Gastrocnemius medialis (tissue), 4 donors: Measurements from ENCODE around the gene CHST1. TPM values are rescaled to one million over a fixed set of nuclear protein-coding genes. Genes with fewer than 3 reads are reported as not detected.

ENCODE experiments used
- ATAC-seq, 2 donors: fragments of 150-250 bp; one replicate each; pipeline ENCODE4 v1.9.1; 2016
- DNase-seq, 2 donors: peaks; one replicate each; pipeline ENCODE4 v3.0.0-alpha.2; 2019
- H3K27ac ChIP-seq, 4 donors: fragments of 200-600 bp; sonication (generic); 1 replicate in 1 of 4; 2 replicates in 3 of 4; pipeline ENCODE4 v1.5.1; 2016 to 2018; ENCODE audit warnings: mild to moderate bottlenecking in 2 of 4, moderate library complexity in 1 of 4
- H3K27me3 ChIP-seq, 3 donors: fragments of 200-600 bp; sonication (generic) in 2 of 3; 1 replicate in 1 of 3; 2 replicates in 2 of 3; pipeline versions ENCODE4 v1.5.1 to v1.6.0; 2016 to 2019; ENCODE audit warnings: mild to moderate bottlenecking in 1 of 3, moderate library complexity in 1 of 3
- H3K36me3 ChIP-seq, 2 donors: fragments of 200-600 bp; sonication (generic) in 1 of 2; one replicate each; pipeline ENCODE4 v1.5.1; 2017 to 2018
- H3K4me1 ChIP-seq, 2 donors: fragments of 200-600 bp; sonication (generic) in 1 of 2; one replicate each; pipeline ENCODE4 v1.5.1; 2016 to 2017; ENCODE audit warnings: mild to moderate bottlenecking in 2 of 2
- H3K4me3 ChIP-seq, 4 donors: fragments of 200-600 bp; sonication (generic) in 3 of 4; 1 replicate in 1 of 4; 2 replicates in 3 of 4; pipeline ENCODE4 v1.5.1; 2016 to 2019; ENCODE audit warnings: mild to moderate bottlenecking in 2 of 4
- H3K9me3 ChIP-seq, 3 donors: fragments of 200-600 bp; sonication (generic) in 2 of 3; 1 replicate in 1 of 3; 2 replicates in 2 of 3; pipeline ENCODE4 v1.5.1; 2016 to 2019
- CTCF ChIP-seq, 5 experiments: fragments of 450-650 bp in 3 of 5; fragments of 200-600 bp in 2 of 5; sonication (generic) in 2 of 5; IDR thresholded peaks in 4 of 5; conservative IDR thresholded peaks in 1 of 5; 1 replicate in 4 of 5; 2 replicates in 1 of 5; pipeline ENCODE4 v1.5.1; 2016 to 2019; ENCODE audit warnings: antibody characterized with exemption in 5 of 5, mild to moderate bottlenecking in 3 of 5, moderate library complexity in 3 of 5
- POLR2A ChIP-seq, 2 donors: fragments of 450-650 bp; IDR thresholded peaks; one replicate each; pipeline ENCODE4 v1.6.1; 2017; ENCODE audit warnings: antibody characterized with exemption in 2 of 2, mild to moderate bottlenecking in 2 of 2, moderate library complexity in 2 of 2
- in situ Hi-C, 4 donors: fragments of 200-750 bp; cut with MboI; loops; one replicate each; pipeline versions ENCODE4 v1.15.0 to v1.8.0; 2017; ENCODE audit warnings: low sequenced_read_pairs in 4 of 4
- intact Hi-C: fragments of 100-400 bp; cut with DNase I; formaldehyde crosslinking; loops from one replicate; pipeline ENCODE4 v1.15.1; 2023; ENCODE audit warnings: low total_unique reads
- total RNA-seq, 4 donors: library from RNA; depleted of rRNA; stranded (reverse); fragments of >200 nt; gene quantifications; one replicate each; pipeline versions ENCODE4 v1.1.0 to v1.2.3, GENCODE V29; 2016

The CHST1 gene
- total RNA-seq, 4 donors from 2014 or later, result 4.5 to 5.6 (median 5.0) TPM

DNA sequence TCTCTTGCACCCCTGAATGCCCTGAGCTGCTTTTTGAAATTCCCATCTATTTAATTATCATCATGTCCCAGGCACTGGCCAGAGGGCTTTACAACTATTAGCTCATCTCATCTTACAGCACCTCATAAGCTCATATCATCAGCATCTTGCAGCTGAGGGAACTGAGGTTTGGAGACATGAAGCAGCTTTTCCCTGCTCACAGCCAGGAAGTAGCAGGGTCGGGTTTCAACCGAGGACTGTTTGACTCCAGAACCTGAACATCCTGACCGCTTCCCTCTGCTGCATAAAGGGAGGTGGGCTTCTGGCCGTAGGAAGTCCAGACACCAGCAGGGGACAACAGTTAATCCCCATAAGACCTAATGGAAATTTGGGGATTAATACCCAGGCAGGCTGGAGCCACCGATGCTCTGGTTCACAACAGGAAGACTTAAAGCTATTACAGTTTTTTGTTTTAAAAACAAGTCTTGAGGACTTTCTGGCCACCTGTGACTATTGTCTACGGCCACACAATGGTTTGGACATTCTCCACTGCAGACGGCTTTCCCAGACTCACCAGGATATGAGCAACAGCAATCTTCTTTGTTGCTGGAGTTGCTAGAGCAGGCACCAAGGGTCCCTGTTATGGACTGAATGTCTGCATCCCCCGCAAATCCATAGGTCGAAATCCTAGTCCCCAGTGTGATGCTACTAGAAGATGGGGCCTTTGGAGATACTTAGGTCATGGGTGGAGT, 47.4 kb downstream of the CHST1 start:
- Histone ChIP-seq H3K4me3 (no peak overlapping the region), H3K9me3 (no peaks in the 10 kb centered on the region), H3K36me3 (no peaks in the 10 kb centered on the region), H3K27ac (no peak overlapping the region), H3K27me3 (peaks cover 0 to 4% (median 0%) of the 10 kb centered on the region in 3 donors), H3K4me1 (peaks cover 0 to 10% of the 10 kb centered on the region in 2 donors)
- DNase-seq (no peak), ATAC-seq (no peak)
- no peak for TF ChIP-seq CTCF (IDR thresholded peaks at IDR 0.05 in 4 of 5, conservative IDR thresholded peaks at IDR 0.05 in 1 of 5)
- TF ChIP-seq POLR2A (IDR thresholded peaks at IDR 0.05), result no peak
- intact Hi-C loops (no loop called here), in situ Hi-C loops (no loop called here)

GRCh38 chr11:45616802-45617549, 48.4 kb downstream of the CHST1 start:
- Histone ChIP-seq H3K27ac (no peak overlapping the region), H3K27me3 (peaks cover 0 to 4% (median 0%) of the 10 kb centered on the region in 3 donors), H3K4me1 (peaks cover 0 to 4% of the 10 kb centered on the region in 2 donors), H3K9me3 (no peaks in the 10 kb centered on the region), H3K4me3 (no peak overlapping the region), H3K36me3 (no peaks in the 10 kb centered on the region)
- DNase-seq, result no peak
- TF ChIP-seq POLR2A (IDR thresholded peaks at IDR 0.05) (no peak), CTCF (IDR thresholded peaks at IDR 0.05 in 4 of 5, conservative IDR thresholded peaks at IDR 0.05 in 1 of 5) (no peak)
- in situ Hi-C loops, result no loop called here
- ATAC-seq, result no peak
- intact Hi-C loops, result no loop called here

- ATAC-seq (no peak), DNase-seq (no peak)
- Histone ChIP-seq H3K4me3 (no peak overlapping the region), H3K4me1 (peaks cover 0 to 4% of the 10 kb centered on the region in 2 donors), H3K36me3 (no peaks in the 10 kb centered on the region), H3K9me3 (no peaks in the 10 kb centered on the region), H3K27ac (no peak overlapping the region), H3K27me3 (peaks cover 0 to 4% (median 0%) of the 10 kb centered on the region in 3 donors)
- TF ChIP-seq POLR2A (IDR thresholded peaks at IDR 0.05) (no peak), CTCF (IDR thresholded peaks at IDR 0.05 in 4 of 5, conservative IDR thresholded peaks at IDR 0.05 in 1 of 5) (no peak)
- intact Hi-C loops (no loop called here), in situ Hi-C loops (no loop called here)
These were observed 50.1 kb downstream of the CHST1 start for GRCh38 chr11:45615182-45615792.

DNA sequence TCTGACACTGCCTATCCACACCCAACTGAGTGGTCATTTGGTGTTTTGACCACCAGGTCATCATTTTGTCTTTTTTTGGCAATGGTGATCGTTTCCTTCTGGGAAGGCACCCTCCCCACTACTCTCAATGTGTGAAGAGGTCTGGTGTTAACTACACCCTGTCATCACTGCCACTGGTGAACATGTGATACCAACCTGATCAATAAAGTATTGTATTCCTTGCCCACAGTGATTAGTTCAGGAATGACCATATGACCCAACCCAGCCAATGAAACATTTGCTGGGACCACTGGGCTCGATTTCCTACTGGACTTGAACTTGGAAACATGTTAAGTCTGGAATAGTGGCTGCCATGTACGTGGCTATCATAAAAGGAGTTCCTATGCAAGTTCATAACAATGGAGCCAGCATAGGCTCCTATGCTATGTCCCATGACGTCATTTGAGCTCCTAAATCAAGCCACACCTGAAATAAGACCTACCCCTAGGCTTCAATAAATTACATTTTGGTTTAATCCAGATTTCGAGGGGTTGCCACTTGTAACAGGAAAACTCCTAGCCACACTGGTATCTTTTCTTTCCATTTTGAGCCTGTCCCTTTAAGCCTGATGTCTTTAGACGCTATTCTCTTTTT, 51.1 kb downstream of the CHST1 start:
- no peaks in the 10 kb centered on the region for H3K9me3 ChIP-seq
- peaks cover 0 to 4% of the 10 kb centered on the region in 2 donors for H3K4me1 ChIP-seq
- TF ChIP-seq CTCF (IDR thresholded peaks at IDR 0.05 in 4 of 5, conservative IDR thresholded peaks at IDR 0.05 in 1 of 5) (no peak), POLR2A (IDR thresholded peaks at IDR 0.05) (no peak)
- H3K36me3 ChIP-seq, result no peaks in the 10 kb centered on the region
- no peak overlapping the region for H3K4me3 ChIP-seq
- H3K27ac ChIP-seq, result no peak overlapping the region
- in situ Hi-C loops, result no loop called here
- peaks cover 0 to 4% (median 0%) of the 10 kb centered on the region in 3 donors for H3K27me3 ChIP-seq
- DNase-seq, result no peak
- intact Hi-C loops, result no loop called here
- ATAC-seq, result no peak
